RWPE2 (cell line): Measurements from ENCODE around the gene MAEA.
"Not testable (repeated sequence)": the region's sequence is repeated elsewhere in the genome, so short reads cannot be mapped to it uniquely, and the experiment has no call there.

Experiments
- ATAC-seq: fragments of 200-7000 bp; cut with Tn5 transposase; 3 replicates; pipeline ENCODE4 v1.9.1; 2021; ENCODE audit warnings: low read depth
- DNase-seq: peaks from one replicate; pipeline ENCODE4 v3.0.0-alpha.2; 2020; ENCODE audit warnings: low spot score
- H3K27ac ChIP-seq: fragments of 450-650 bp; 2 replicates; pipeline ENCODE4 v1.5.1; 2017; ENCODE audit warnings: mild to moderate bottlenecking; ENCODE audit not compliant: poor library complexity, severe bottlenecking
- H3K27me3 ChIP-seq: fragments of 250-450 bp; sonication (Bioruptor Pico); 2 replicates; pipeline ENCODE4 v1.5.1; 2021; ENCODE audit warnings: mild to moderate bottlenecking, moderate library complexity; ENCODE audit not compliant: insufficient read depth, poor library complexity, severe bottlenecking
- H3K36me3 ChIP-seq: fragments of 250-450 bp; sonication (Bioruptor Pico); 2 replicates; pipeline ENCODE4 v1.5.1; 2020; ENCODE audit warnings: low read depth, mild to moderate bottlenecking, moderate library complexity
- H3K4me1 ChIP-seq: fragments of 250-450 bp; sonication (Bioruptor Pico); 2 replicates; pipeline ENCODE4 v1.5.1; 2021; ENCODE audit warnings: mild to moderate bottlenecking, moderate library complexity; ENCODE audit not compliant: insufficient read depth, poor library complexity, severe bottlenecking
- H3K4me3 ChIP-seq: fragments of 250-450 bp; sonication (Bioruptor Pico); 2 replicates; pipeline ENCODE4 v1.5.1; 2021; ENCODE audit warnings: mild to moderate bottlenecking, moderate library complexity; ENCODE audit not compliant: severe bottlenecking
- H3K9me3 ChIP-seq: fragments of 250-450 bp; sonication (Bioruptor Pico); 2 replicates; pipeline ENCODE4 v1.5.1; 2021; ENCODE audit warnings: mild to moderate bottlenecking, moderate library complexity; ENCODE audit not compliant: severe bottlenecking
- TF ChIP-seq, protein P1 (sequence below): fragments of 450-650 bp; IDR thresholded peaks from one replicate; pipeline ENCODE4 v1.5.1; 2017; ENCODE audit warnings: mild to moderate bottlenecking, moderate library complexity; ENCODE audit not compliant: poor library complexity, severe bottlenecking

The MAEA gene

DNA sequence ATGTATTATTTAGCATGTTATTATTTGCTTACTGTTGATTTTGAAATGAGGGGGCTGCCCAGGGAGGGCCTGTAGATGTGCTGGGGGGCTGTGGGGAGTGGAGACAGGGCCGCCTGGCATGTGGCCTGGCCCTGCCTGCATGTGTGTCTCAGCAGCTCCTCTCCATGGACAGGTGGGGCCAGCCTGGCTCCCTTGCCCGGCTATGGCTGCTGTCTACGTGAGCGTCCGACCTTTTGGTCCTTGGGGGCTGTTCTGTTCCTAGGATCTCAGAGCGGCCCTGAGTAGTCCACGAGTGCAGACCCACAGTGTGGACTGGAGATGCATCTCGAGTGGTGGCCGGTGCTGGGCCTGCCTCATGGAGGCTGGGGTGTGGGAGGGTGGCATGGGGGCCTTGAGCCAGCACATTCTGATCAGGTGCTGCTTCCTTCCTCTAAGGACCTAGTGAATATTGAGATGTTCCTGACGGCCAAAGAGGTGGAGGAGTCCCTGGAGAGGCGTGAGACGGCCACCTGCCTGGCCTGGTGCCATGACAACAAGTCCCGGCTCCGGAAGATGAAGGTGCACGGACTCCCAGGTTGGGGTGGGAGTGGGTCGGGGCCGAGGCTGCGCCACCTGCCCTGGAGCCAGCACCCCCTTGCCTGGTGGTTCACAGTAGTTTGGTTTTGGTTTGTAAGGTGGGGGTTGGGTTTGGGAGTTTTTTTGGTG is 32.4 kb downstream of the MAEA start:
- Histone ChIP-seq H3K36me3 (peaks cover 43% of the 10 kb centered on the region), H3K9me3 (no peaks in the 10 kb centered on the region), H3K4me1 (peaks cover 21% of the 10 kb centered on the region), H3K27ac (peak overlapping the region; percentile 99), H3K4me3 (no peak overlapping the region), H3K27me3 (no peaks in the 10 kb centered on the region)
- DNase-seq (no peak), ATAC-seq (no peak)
- TF ChIP-seq, protein P1, sequence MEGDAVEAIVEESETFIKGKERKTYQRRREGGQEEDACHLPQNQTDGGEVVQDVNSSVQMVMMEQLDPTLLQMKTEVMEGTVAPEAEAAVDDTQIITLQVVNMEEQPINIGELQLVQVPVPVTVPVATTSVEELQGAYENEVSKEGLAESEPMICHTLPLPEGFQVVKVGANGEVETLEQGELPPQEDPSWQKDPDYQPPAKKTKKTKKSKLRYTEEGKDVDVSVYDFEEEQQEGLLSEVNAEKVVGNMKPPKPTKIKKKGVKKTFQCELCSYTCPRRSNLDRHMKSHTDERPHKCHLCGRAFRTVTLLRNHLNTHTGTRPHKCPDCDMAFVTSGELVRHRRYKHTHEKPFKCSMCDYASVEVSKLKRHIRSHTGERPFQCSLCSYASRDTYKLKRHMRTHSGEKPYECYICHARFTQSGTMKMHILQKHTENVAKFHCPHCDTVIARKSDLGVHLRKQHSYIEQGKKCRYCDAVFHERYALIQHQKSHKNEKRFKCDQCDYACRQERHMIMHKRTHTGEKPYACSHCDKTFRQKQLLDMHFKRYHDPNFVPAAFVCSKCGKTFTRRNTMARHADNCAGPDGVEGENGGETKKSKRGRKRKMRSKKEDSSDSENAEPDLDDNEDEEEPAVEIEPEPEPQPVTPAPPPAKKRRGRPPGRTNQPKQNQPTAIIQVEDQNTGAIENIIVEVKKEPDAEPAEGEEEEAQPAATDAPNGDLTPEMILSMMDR, result no peak

DNA sequence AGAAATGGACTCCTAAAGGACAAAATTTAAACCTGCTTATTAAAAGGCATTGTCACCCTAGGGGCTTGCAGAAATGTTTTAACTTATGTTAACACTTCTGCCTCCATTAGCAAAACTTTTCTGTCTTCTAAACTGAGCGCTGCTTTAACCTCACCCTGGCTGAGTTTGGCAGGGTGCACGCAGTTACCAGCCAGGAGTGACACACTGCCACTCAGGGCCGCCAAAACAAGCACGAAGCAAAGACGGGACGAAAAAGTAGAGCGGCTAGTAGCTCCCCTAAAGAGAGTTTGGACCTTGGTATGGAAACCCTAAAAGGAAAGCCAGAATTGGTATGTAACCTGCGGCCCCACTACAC is 33.6 kb downstream of the MAEA start:
- H3K27me3 ChIP-seq, result no peaks in the 10 kb centered on the region
- peaks cover 42% of the 10 kb centered on the region for H3K36me3 ChIP-seq
- TF ChIP-seq, protein P1, result no peak
- ATAC-seq (no peak), DNase-seq (no peak)
- H3K4me1 ChIP-seq, result peaks cover 21% of the 10 kb centered on the region
- H3K4me3 ChIP-seq, result no peak overlapping the region
- no peaks in the 10 kb centered on the region for H3K9me3 ChIP-seq
- peak overlapping the region; percentile 99 for H3K27ac ChIP-seq

DNA sequence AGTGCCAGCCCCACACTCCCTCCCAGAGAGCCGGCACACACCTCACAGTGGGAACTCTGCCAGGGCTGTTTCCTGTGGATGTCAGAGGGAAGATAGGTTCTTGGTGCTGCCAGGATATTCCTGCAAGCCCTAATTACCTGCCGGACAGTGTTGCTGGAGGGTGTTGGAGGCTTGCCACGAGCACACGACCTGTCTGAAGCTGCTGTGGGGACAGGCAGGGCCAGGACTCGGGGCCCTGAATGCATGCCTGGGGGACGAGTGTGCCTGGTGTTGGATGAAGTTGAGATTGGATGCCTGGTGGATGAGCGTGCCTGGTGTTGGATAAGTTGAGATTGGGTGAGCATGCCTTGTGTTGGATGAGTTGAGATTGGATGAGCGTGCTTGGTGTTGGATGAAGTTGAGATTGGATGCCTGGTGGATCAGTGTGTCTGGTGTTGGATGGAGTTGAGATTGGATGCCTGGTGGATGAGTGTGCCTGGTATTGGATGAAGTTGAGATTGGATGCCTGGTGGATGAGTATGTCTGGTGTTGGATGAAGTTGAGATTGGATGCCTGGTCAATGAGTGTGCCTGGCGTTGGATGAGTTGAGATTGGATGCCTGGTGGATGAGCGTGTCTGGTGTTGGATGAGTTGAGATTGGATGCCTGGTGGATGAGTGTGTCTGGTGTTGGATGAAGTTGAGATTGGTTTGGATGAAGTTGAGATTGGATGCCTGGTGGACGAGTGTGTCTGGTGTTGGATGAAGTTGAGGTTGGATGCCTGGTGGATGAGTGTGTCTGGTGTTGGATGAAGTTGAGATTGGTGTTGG is 34.1 kb downstream of the MAEA start:
- ATAC-seq (peak; percentile 68), DNase-seq (peak; percentile 77)
- TF ChIP-seq, protein P1, result no peak
- Histone ChIP-seq H3K27ac (peak overlapping the region; percentile 99), H3K4me3 (no peak overlapping the region), H3K4me1 (peaks cover 22% of the 10 kb centered on the region), H3K27me3 (no peaks in the 10 kb centered on the region), H3K36me3 (peaks cover 42% of the 10 kb centered on the region), H3K9me3 (no peaks in the 10 kb centered on the region)

DNA sequence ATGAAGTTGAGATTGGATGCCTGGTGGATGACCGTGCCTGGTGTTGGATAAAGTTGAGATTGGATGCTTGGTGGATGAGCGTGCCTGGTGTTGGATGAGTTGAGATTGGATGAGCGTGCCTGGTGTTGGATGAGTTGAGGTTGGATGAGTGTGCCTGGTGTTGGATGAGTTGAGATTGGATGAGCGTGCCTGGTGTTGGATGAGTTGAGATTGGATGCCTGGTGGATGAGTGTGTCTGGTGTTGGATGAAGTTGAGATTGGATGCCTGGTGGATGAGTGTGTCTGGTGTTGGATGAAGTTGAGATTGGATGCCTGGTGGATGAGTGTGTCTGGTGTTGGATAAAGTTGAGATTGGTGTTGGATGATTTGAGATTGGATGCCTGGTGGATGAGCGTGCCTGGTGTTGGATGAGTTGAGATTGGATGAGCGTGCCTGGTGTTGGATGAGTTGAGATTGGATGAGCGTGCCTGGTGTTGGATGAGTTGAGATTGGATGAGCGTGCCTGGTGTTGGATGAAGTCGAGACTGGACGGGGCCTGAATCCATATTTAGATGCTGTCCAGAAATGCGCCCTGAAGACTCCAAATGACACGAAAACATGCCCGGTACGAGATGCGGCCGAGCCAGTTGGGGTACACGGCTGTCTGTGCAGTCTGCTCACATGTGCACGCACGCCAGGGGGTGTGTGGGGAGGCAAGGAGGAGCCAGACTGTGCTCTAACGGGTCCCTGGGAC is 34.9 kb downstream of the MAEA start:
- peaks cover 29% of the 10 kb centered on the region for H3K4me1 ChIP-seq
- not testable (repeated sequence) for H3K27me3 ChIP-seq, H3K4me3 ChIP-seq, H3K9me3 ChIP-seq, DNase-seq
- H3K36me3 ChIP-seq, result peaks cover 41% of the 10 kb centered on the region
- peak overlapping the region; percentile 99 for H3K27ac ChIP-seq
- ATAC-seq, result peak; percentile 7; the same call in 1 of the 3 replicates

DNA sequence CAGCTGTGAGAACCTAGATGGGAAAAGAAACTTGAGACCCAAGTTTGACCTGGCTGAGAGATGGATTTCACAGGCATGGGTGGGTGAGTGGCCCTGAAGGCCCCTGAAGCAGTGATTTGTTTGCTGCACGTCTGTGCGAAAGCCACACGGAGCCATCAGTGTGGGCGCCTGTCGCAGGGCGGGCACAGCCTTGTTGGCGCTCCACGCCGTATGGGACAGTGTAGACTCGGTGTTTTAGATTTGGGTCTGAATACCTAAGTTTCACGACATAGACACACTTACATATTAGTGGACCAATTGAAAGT is 35.4 kb downstream of the MAEA start:
- ATAC-seq (no peak), DNase-seq (no peak)
- no peaks in the 10 kb centered on the region for H3K9me3 ChIP-seq
- peaks cover 34% of the 10 kb centered on the region for H3K4me1 ChIP-seq
- TF ChIP-seq, protein P1, result no peak
- no peaks in the 10 kb centered on the region for H3K27me3 ChIP-seq
- peaks cover 41% of the 10 kb centered on the region for H3K36me3 ChIP-seq
- peak overlapping the region; percentile 99 for H3K27ac ChIP-seq
- H3K4me3 ChIP-seq, result no peak overlapping the region
